Body of pancreas (tissue), 4 donors: ENCODE measurements around the gene RAPH1.
A peak's percentile ranks its signal among the peaks of the same experiment; 100 is the strongest.

Experiments used
- CTCF ChIP-seq, 7 experiments: fragments of 450-650 bp in 4 of 7; fragments of 200-600 bp in 3 of 7; sonication (generic) in 3 of 7; IDR thresholded peaks; one replicate each; pipeline ENCODE4 v1.5.1; 2016 to 2019; ENCODE audit warnings: antibody characterized with exemption in 7 of 7
- POLR2A ChIP-seq, 3 donors: fragments of 450-650 bp; IDR thresholded peaks; one replicate each; pipeline ENCODE4 v1.6.1; 2016; ENCODE audit warnings: antibody characterized with exemption in 3 of 3, mild to moderate bottlenecking in 2 of 3

- TF ChIP-seq CTCF (IDR thresholded peaks at IDR 0.05) (peak in 1 of 7 experiments; percentile 7), POLR2A (IDR thresholded peaks at IDR 0.05) (no peak)
These were observed 452 bp downstream of the RAPH1 start for GRCh38 chr2:203534621-203535077.
